Psoas muscle (tissue), 8 donors: ENCODE measurements around the gene MYO18A. TPM values are rescaled to one million over a fixed set of nuclear protein-coding genes. Genes with fewer than 3 reads are reported as not detected.

Experiments used
- ATAC-seq, 4 donors: fragments of 200-7000 bp; cut with Tn5 transposase; one replicate each; pipeline ENCODE4 v1.9.1; 2020; ENCODE audit warnings: moderate library complexity in 3 of 4, mild to moderate bottlenecking in 2 of 4
- DNase-seq, 2 donors: peaks; one replicate each; pipeline ENCODE4 v3.0.0-alpha.2; 2020
- H3K27ac ChIP-seq: fragments of 200-600 bp; one replicate; pipeline ENCODE4 v1.8.0; 2022
- H3K27me3 ChIP-seq, 3 donors: fragments of 200-600 bp in 1 of 3; one replicate each; pipeline versions ENCODE4 v1.6.1 to v1.8.0; 2013 to 2022; ENCODE audit warnings: low read length in 2 of 3, mild to moderate bottlenecking in 2 of 3, moderate library complexity in 1 of 3; ENCODE audit not compliant: insufficient read depth in 3 of 3
- H3K36me3 ChIP-seq, 2 donors: fragments of 200-600 bp in 1 of 2; one replicate each; pipeline versions ENCODE4 v1.6.1 to v1.8.0; 2013 to 2022; ENCODE audit warnings: low read depth in 1 of 2, mild to moderate bottlenecking in 1 of 2, moderate library complexity in 1 of 2; ENCODE audit not compliant: insufficient read depth in 1 of 2
- H3K4me1 ChIP-seq: fragments of 200-600 bp; one replicate; pipeline ENCODE4 v1.8.0; 2022
- H3K4me3 ChIP-seq: fragments of 200-600 bp; one replicate; pipeline ENCODE4 v1.8.0; 2022; ENCODE audit warnings: mild to moderate bottlenecking
- H3K9me3 ChIP-seq: fragments of 200-600 bp; one replicate; pipeline ENCODE4 v1.8.0; 2022
- CTCF ChIP-seq: fragments of 200-600 bp; IDR thresholded peaks from one replicate; pipeline ENCODE4 v1.8.0; 2022; ENCODE audit warnings: antibody characterized with exemption
- WGBS, 3 donors: extraction: QIAGEN DNeasy Blood & Tissue Kit; methylation state at CpG; one replicate each; pipeline versions ENCODE4 v1.1.6 to v1.1.7; 2013; 5-methylcytosine and 5-hydroxymethylcytosine counted together
- intact Hi-C, 2 donors: fragments of 100-400 bp; cut with DNase I; formaldehyde crosslinking; loops; one replicate each; pipeline versions ENCODE4 v1.11.0 to v1.14.2; 2022
- polyA plus RNA-seq, 3 donors: library from polyadenylated mRNA; stranded (reverse); fragments of 200-250 nt; gene quantifications; one replicate each; pipeline ENCODE4 v1.2.3, GENCODE V29; 2013
- total RNA-seq, 4 donors: library from RNA; stranded (reverse); fragmentation: NEBNext Ultra II Directional in 2 of 4; extraction: Animal tissue kit (Norgen Biotek cat#: 25700) in 2 of 4; gene quantifications; one replicate each; pipeline versions ENCODE4 v1.2.1 to v1.2.4, GENCODE V29; 2021 to 2023
- donor health status: healthy with polysubstance abuse.
- donor health status: DM: no; HTN: no; CAD: no; lungs with moderate emphysema.
- donor health status: Bipolar disorder and iron deficiency.
- donor health status: healthy.
- donor health status: DM: yes; HTN: yes; CAD: no.
- donor health status: DM: no; HTN: no; CAD: no.
- donor health status: DM: no; HTN: no; CAD: no.
- donor health status: DM: yes; HTN: yes; CAD: no.

Gene MYO18A
- total and polyA plus RNA-seq, 7 donors, result 142 to 1,274 (median 770) TPM

- Histone ChIP-seq H3K27me3 (no peaks in the 10 kb centered on the region), H3K36me3 (no peaks in the 10 kb centered on the region), H3K9me3 (no peaks in the 10 kb centered on the region), H3K4me3 (peak overlapping the region; percentile 18), H3K4me1 (peaks cover 34% of the 10 kb centered on the region), H3K27ac (peak overlapping the region; percentile 68)
- ATAC-seq (peak; percentile 51 to 65 (median 60)), DNase-seq (peak in 1 of 2 donors; percentile 54)
- TF ChIP-seq CTCF, result no peak
- intact Hi-C loops, result no loop called here
- WGBS, 3 donors, result 53 to 65% (median 56%) methylated on average over 11 of the region's 11 CpGs
These were observed 25.5 kb downstream of the MYO18A start for GRCh38 chr17:29154516-29155226.

GRCh38 chr17:29151567-29151966 is 28.6 kb downstream of the MYO18A start:
- Histone ChIP-seq H3K4me3 (no peak overlapping the region), H3K9me3 (no peaks in the 10 kb centered on the region), H3K27ac (no peak overlapping the region), H3K27me3 (no peaks in the 10 kb centered on the region), H3K36me3 (no peaks in the 10 kb centered on the region), H3K4me1 (peaks cover 36% of the 10 kb centered on the region)
- ATAC-seq (no peak), DNase-seq (peak in 1 of 2 donors; percentile 8)
- intact Hi-C loops, result loop anchor here in 1 of 2 donors (2.0 kb wide), 1 partner anchor 27 kb away; no protein-coding TSS in a partner anchor
- 61 to 67% (median 62%) methylated on average over 4 of the region's 4 CpGs for WGBS, 3 donors
- TF ChIP-seq CTCF, result no peak

GRCh38 chr17:29150161-29150560 is 30.0 kb downstream of the MYO18A start:
- Histone ChIP-seq H3K9me3 (no peaks in the 10 kb centered on the region), H3K4me3 (no peak overlapping the region), H3K27ac (peak overlapping the region; percentile 80), H3K27me3 (no peaks in the 10 kb centered on the region), H3K36me3 (no peaks in the 10 kb centered on the region), H3K4me1 (peaks cover 33% of the 10 kb centered on the region)
- intact Hi-C loops, result loop anchor here in 1 of 2 donors (2.0 kb wide), 1 partner anchor 29 kb away; no protein-coding TSS in a partner anchor
- 50 to 79% (median 56%) methylated on average over 2 of the region's 2 CpGs for WGBS, 3 donors
- TF ChIP-seq CTCF, result no peak
- DNase-seq, result peak in 1 of 2 donors; percentile 59
- ATAC-seq, result no peak

DNA sequence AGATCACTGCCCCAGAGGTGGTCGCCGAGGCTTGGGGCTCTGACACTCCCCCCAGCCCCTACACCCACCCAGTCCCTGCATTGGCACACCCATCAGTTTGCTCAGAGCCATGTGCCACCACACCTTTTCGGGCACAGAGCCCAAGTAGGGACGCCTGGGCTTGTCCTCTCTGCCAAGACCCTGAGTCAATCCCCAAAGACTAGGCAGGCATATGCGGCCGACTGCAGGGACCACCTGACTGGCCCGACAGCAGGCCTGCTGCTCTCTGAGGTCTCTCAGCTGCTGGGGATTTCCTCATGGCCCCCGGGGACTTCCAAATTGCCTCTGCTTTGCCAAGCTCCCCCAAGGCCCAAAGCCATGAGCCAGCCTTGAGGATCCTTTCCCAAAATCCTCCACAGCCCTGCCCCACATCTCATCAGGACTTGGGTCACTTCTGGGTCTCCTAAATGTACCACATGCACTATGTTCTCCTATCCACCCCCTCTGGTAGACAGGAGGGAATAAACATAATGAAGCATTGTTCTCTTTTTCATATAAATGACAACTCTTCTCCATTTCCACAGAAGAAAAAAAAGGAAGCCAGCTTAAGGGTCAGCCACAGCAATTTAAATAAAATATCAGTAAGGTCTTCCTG is 30.6 kb downstream of the MYO18A start:
- WGBS, 3 donors, result 17 to 21% (median 19%) methylated on average over 8 of the region's 8 CpGs
- H3K4me1 ChIP-seq, result peaks cover 32% of the 10 kb centered on the region
- peak overlapping the region; percentile 66 for H3K4me3 ChIP-seq
- H3K27ac ChIP-seq, result peak overlapping the region; percentile 80
- DNase-seq (peak; percentile 33 to 69), ATAC-seq (no peak)
- no peaks in the 10 kb centered on the region for H3K27me3 ChIP-seq
- no peaks in the 10 kb centered on the region for H3K9me3 ChIP-seq
- H3K36me3 ChIP-seq, result no peaks in the 10 kb centered on the region
- intact Hi-C loops, result loop anchor here (1.0 to 2.0 kb wide), 5 partner anchors 29 to 143 kb away; no protein-coding TSS in a partner anchor
- no peak for TF ChIP-seq CTCF
